A204.1 (cell line): ENCODE measurements around the gene TMED1.

Source experiments
- FAIRE-seq: peaks from 2 replicates; lab custom pipeline; 2012; peaks lifted over from hg19 to GRCh38; lab: Jason Lieb, UNC

Gene TMED1

GRCh38 chr19:10831987-10832938 lies 3.7 kb downstream of the TMED1 start:
- no peak for FAIRE-seq

GRCh38 chr19:10830931-10831779 lies 4.9 kb downstream of the TMED1 start:
- no peak for FAIRE-seq

GRCh38 chr19:10830370-10830769 lies 5.6 kb downstream of the TMED1 start:
- no peak for FAIRE-seq

- no peak for FAIRE-seq
These were observed 6.0 kb downstream of the TMED1 start for GRCh38 chr19:10829967-10830366.

- no peak for FAIRE-seq
These were observed 6.8 kb downstream of the TMED1 start for GRCh38 chr19:10828981-10829821.

GRCh38 chr19:10826846-10827245 lies 9.2 kb downstream of the TMED1 start:
- FAIRE-seq: no peak

GRCh38 chr19:10826231-10826630 lies 9.8 kb downstream of the TMED1 start:
- no peak for FAIRE-seq

GRCh38 chr19:10823690-10824089 lies 12.3 kb downstream of the TMED1 start:
- FAIRE-seq: no peak

- no peak for FAIRE-seq
These were observed 15.8 kb downstream of the TMED1 start for GRCh38 chr19:10820173-10820572.

GRCh38 chr19:10819124-10820060 lies 16.6 kb downstream of the TMED1 start:
- FAIRE-seq: no peak

GRCh38 chr19:10818301-10819123 lies 17.5 kb downstream of the TMED1 start:
- no peak for FAIRE-seq

- FAIRE-seq: no peak
These were observed 18.5 kb downstream of the TMED1 start for GRCh38 chr19:10817291-10818038.

- FAIRE-seq: no peak
These were observed 19.3 kb downstream of the TMED1 start for GRCh38 chr19:10816691-10817090.

- FAIRE-seq: no peak
These were observed 19.9 kb downstream of the TMED1 start for GRCh38 chr19:10815969-10816644.

- FAIRE-seq: no peak
These were observed 20.9 kb downstream of the TMED1 start for GRCh38 chr19:10815007-10815536.

- no peak for FAIRE-seq
These were observed 23.1 kb downstream of the TMED1 start for GRCh38 chr19:10812902-10813404.

- FAIRE-seq: no peak
These were observed 23.8 kb downstream of the TMED1 start for GRCh38 chr19:10812196-10812595.

- no peak for FAIRE-seq
These were observed 24.5 kb downstream of the TMED1 start for GRCh38 chr19:10811391-10812111.
